Central memory CD4-positive, alpha-beta T cell (primary cell): Measurements from ENCODE around the gene TTC7B.

Experiments
- DNase-seq: peaks from one replicate; pipeline ENCODE4 v3.0.0; 2022

TTC7B gene

DNA sequence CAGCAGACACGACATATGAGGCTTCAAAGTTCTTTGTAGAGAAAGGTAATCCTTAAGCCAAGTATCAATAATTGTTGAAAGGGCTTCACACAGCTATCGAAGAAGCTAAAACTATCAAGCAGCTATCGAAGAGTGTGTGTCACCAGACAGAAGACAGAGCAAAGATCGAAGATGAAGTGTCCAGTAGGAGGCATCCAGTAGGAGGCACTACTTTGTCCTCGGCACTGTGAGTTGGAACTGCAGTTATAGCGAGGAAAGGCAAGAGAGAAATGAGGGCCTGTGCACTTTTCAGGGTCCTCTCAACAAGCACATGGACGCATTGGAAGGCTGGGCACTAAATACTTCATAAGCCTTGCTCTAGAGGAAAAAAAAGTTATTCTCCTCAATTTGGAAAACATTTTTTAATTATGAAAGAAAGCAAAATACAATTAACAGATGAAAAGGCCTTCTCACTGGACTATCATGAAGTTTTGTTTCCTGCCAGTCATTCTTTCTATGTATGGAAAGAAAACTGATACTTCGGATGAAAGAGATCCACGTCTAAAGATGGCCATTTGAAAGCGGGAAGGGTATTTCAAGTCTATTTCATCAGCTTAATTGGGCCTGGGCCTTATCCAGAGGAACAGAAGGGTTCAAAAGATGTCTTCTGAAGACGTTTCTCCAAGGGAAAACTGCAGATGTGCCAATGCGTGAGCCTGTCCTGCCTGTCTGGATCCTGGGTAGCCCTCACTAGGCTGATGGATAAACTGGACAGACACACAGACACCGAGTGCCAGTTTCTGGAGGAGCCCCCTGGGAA lies 244.9 kb downstream of the TTC7B start:
- no peak for DNase-seq

DNA sequence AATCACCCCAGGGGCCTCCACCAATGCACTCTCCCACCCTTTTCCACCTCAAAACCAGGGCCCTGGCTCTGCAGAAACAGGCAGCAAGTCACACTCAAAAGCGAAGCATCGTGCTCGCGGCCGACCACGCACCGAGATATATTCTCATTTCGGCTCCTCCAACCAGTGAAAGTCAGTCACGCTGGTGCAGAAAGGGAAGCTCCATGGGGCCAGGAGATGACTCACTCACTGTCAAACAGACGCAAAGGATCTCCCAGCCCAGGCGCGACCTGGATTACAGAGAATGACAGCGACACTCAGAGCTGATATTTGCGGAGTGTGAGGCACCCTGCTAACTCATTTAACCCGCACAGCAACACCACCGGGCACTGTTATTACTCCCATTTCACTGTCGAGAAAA lies 245.8 kb downstream of the TTC7B start:
- DNase-seq: no peak

DNA sequence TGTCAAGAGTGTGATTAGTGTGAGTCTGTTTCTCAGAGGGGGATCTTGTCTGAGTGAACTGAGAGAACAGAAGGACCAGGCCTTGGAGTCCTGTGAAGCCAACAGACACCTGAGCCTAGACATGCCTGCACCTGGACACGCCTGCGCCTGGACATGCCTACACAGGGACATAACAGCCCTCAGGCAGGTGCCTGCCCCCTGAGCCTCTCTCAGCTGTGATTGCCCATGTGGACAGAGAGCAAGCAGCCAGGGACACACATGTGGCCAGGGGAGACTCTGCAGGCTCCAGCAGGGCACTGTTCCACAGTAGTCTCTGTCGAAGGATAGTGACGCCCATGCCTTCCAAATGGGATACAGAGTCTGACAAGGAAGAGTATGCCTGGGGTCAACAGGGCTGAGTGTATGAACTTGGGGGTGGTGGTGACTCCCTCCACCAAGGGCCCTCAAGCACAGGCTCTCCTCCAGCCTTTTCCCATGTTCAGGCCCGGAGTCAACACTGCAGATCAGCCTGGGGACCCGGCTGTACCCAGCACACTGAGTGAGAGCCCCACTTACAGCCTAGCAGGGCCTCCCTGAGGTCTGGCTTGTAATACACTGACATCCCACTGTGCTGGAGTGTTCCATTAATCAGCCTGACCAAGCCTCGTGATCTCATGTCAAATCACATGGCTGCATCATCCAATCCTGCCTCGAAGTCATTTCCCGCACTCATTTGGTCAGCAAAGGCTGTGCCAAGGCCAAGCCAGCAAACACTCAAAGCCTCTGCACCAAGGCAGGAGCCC lies 246.4 kb downstream of the TTC7B start:
- DNase-seq: no peak

DNA sequence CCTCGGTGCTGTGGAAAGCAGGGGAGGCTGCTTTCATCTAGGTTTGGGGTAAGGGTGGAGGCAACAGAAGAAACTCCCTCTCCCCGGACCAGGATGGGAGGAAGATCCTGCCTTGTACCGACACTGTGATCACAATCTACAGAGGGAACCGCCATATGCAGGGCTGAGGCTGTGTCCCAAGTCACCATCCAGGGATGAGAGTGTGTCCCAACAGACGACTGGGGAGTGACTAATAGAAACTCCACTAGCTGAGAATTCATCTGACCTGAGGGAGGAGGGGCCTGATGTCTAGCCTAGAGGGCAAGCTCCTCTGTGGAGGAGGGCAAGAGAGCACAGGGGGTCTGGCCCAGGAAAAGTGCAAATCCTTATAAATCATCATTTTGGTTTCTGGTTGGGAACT lies 247.0 kb downstream of the TTC7B start:
- DNase-seq: no peak

DNA sequence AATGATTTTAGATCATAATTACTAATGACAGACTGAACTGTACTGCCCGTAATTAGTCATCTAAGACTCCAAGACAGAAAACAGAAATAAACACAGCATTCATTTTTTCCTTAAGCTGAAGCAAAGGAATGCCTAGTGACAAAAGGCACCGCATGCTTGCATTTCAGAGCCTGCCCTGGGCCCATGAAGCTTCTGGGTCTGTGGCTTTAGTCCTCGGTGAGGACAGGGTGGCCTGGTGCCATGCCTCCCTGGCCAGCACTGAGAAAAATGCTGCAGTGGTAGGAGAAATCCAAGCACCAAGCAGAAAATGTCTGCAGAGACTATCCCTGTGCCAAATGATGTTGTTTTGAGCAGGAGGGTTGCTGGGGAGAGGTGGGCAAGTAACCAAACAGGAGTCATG lies 247.8 kb downstream of the TTC7B start:
- no peak for DNase-seq

DNA sequence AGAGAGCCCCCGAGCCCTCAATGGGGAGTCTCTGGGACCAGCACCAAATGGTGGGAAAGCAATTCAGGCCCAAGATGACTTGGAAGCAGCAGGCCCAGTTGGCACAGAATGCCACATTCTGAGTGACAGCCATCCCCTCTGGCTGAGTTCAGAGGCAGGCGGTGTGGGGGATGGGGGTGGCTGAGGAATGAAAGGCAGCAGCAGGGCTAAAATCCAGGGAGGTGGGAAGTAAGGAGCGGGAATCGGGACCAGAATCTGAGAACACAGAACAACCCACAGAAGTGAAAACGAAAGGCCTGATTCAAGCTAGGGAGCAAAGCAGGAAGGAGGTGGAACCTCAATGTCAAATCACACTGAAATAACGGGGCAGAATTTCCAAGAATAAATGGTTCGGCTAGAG lies 248.2 kb downstream of the TTC7B start:
- no peak for DNase-seq

DNA sequence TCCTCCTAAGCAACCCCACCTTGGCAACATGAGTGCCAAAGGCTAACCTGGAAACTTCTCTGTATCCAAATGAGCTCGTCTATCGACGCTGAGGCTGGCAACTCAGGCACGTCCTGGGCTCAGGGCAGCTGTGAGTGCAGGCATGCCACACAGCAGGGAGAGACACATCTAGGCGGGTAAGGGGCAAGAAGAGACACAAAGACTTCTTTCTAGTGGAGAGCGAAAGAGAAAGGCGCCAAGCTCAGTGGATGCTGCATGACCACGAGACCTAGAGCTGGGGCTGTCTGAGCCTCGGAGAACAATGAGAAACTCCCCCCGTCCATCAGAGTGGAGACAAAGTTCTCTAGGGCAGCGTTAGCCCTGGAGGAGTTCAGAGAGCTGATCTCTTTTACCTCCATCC lies 249.0 kb downstream of the TTC7B start:
- no peak for DNase-seq

DNA sequence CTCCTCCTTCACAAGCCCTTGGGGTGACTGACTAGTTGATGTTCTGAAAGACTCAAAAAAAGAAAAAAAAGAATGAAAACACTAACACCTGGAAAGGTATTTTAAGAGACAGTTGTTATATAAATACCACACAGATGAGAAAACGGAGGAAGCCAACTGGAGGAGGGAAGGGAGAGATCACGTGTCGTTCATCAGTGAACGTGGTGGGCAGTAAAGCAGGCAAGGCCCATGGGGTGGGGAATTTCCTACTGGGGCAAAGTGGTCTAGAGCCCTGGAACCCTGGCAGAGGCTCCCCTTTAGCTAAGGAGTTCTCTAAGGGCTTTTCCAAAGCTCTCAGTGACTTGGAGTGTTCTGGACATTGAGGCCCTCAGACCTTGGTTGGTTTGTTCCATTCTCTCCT lies 249.7 kb downstream of the TTC7B start:
- DNase-seq: no peak

DNA sequence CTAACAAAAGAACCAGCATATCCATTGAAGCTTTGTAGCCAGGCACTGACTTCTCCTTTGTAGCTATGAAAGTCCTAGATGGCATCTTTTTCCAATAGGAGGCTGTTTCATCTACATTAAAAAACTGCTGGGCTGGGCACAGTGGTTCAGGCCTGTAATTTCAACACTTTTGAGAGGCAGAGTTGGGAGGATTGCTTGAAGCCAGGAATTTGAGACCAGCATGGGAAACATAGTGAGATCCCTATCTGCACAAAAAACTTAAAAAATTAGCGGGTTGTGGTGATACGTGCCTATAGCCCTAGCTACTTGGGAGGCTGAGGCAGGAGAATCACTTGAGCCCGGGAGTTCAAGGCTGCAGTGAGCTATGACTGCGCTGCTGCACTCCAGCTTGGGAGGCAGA lies 251.7 kb downstream of the TTC7B start:
- DNase-seq: no peak

DNA sequence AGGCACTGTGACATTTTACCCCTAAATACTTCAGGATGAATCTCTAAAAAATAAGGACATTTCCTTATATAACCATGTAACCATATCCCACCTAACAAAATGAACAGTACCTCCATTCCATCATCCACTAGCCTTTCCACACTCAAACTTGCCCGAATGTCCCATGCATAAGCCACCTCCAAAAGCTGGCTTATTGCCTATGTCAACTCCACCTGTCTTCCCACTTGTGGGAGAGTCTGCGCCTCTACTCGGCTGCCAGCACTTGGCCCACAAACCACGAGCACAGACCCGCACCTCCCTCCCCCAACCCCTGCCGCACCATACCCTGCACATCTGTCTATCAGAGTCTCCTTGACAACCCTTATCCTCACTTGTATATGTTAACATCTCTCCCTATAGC lies 253.6 kb downstream of the TTC7B start:
- DNase-seq: no peak

DNA sequence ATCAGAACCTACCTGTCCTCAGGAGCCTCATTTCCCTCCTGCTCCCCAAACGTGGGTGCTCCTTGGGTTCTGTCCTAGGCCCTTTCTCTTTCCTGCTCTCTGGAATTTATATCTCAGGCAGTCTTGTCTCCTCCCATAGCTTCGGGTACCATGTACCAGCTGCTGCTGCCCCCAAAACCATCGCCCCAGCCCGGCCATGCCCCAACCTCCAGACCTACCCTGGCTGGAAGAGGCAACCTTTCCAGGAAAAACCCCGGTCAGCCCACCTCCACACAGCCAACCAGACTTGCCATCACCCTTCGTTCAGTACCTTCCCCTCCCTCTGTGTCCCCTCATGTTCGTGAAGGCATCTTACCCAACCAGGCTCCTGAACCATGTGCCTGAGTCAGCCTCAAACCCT lies 254.3 kb downstream of the TTC7B start:
- DNase-seq: no peak

DNA sequence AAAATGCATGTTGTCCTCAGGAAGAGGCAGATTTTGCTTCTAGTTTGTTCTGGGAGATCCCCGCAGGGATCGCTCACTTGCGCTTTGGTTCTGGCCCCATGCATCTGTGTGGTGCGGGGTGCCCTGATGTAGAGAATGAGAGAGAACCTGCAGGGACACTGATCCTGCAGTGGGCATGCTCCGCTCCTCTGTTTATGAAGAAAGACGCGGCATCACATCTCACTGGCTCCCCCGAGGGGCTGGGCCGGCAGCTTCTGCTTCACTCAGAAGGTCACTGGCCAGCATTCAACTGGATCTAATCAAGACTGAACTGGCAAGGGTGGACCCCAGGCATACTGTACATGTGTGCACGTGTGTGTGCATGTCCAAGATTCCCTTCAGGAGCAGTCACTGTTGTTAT lies 255.2 kb downstream of the TTC7B start:
- no peak for DNase-seq

DNA sequence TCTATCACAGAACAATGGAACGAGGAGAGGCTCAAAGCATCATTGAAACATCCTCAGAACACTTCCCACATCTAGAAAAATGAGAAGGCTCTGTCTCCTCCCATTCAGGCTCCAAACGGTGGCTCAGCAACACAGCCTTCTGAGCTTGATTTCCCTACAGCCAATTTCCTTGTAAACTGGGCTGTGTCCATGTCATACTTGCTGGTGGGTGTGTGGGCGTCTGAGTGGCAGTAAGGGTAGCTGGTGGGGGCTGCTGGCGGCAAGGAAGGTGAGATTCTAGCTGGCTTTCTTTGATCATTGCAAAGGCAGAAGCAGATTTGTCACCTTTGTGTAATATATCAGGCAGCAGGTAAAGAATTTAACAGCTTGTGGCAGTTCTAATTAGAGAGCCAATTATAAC lies 255.7 kb downstream of the TTC7B start:
- DNase-seq: no peak

DNA sequence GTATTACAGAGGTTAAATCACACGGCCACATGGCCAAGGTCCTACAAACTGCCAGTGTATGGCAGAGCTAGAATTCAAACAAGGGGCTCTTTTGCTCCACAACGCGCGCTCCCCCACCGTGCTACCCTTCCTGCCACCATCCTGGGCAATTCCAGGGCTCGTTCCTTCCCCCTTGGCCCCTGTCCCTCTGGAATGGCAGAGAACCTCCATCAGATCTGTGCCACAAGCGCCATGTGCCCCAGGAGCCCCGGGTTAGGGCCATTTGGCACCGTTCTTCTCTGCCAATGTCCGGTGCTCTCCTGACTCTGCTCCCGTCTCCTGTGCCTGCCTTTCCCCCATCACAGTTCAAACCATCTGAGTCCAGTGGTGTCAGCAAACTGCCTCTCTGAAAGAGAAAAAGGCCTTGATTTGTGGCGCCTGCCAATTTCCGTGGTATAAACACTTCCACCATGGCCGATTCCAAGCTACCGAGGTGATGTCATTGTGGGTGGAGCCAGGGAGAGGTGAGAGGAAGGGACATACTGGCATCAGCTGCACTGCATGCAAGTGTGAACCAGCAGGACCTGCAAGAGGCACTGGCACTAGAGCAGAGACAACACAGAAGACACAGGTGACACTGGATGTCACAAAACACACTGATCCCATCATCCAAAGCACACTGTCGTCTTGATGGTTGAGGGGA lies 256.3 kb downstream of the TTC7B start:
- no peak for DNase-seq

DNA sequence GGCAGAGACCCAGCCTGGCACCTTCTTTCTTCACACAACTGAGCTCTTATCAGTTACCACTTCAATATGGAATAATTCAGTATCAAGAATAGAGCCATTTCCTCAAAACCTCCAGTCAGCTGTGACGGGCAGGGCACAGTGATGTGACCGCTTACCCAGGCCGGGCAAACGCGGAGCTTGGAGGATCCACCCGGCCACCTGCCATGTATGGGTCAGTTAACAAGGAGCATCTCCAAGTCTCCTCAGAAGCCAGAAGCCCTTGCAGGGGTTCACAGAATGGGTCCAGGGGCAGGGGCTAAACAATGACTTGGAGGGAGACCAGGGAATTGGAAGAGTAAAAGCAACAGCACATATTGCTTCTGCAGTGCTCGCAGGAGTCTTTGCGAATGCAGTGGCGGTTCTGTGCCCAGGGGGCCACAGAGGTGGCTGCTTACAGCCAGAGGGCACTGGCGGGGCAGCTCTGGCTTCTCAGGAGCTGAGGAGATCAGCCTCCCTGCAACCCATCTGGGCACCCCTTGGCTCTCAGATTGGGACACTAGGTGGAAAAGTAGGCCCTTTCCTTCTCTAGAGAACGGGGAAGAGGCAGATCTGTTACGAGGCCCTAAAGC lies 257.1 kb downstream of the TTC7B start:
- no peak for DNase-seq

DNA sequence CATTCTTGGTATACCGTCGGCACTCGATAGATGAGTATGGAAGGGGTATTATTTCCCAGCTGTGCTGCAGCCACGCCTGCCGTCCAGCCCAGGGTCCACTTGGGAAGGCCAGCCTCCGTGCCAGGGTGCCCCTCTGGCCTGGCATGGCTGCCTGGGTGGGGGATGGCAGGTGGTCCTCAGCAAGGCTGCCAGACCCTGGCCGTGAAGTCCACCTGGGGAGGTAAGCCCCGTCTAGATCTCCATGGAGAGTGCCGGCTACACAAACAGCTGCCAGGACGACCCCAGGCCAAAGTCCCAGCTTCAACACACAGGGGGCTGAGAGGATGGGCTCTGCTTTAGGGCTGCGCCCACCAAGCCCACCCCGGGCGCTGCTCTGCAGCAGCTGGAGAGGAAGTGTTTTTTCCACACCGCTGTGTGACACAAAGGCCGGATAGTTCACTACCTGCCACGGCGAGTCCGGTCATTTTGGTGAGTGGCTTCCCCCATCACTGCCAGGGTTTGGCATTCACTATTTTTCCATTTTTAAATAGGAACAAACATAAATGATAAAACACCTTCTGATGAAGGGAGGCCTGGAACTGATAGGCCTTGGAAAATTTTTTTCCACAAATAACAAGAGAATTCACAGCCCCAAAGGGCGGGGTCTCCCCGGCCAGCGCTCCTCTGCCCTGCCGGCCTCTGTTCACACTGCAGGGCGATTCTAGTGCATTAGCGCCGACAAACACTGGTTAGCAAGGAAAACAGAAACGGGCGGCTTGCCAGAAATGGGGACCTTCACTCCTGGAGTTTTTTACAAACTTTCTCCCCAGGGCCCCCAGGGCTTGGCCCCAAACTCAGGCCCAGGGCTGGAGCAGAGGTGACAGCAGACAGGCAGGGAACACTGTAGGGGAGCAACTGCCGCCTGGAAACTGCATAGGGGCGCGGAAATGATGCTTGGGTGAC lies 257.9 kb downstream of the TTC7B start:
- DNase-seq: no peak

DNA sequence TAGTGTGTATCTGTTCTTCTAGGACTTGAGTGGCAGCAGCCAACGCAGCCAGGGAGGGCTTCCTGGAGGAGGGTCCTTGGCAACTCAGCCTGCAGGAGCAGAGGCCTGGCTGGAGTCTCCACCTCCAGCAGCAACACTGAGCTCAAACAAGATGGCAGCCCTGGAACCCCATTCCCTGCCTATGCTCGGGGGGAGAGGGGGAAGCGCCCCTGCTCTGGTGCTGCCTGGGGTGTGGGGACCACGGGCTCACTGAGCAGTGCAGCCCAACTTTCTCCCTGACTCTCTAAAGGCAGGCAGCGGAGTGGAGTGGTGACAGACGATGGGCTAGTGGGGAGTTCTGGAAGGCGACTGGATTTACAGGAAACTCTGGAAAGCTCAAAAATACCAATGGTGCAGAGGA lies 258.7 kb downstream of the TTC7B start:
- DNase-seq: no peak

DNA sequence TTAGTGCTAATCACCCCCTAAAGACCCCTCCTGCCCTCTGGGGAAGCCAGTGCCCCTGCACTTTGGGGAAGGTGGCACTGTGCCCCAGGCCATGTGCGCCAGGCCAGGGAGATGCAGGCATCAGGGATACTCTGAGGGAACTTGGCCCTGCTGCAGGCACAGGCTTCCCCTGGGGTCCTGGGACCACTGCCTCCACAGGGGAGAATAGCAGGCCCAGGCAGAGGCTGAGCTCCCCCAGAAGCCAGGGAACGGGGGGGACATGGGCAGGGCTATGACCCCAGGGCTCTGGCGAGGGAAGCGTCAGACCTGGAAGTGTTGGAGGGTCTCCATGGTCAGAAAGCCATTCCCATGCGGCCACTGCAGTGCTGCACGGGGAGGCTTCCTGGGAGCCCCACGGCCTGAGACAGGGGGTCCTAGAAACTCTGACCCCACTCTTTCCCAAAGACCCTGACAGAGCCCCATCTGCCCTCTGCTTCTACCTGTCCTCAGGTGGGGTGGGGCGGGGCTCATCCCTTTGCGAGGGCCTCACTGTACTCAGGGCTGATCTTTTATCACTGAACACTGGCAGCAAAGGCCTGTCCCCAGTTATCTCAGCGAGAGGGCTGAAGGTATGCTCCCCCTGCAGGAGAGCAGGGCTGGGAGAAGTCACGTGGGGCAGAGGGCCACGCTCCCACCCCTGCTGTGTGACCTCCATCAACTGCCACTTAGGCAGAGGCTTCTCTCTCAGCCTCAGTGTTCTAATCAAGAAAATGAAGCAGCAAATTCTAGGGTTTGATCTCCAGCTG lies 259.4 kb downstream of the TTC7B start:
- DNase-seq: no peak

DNA sequence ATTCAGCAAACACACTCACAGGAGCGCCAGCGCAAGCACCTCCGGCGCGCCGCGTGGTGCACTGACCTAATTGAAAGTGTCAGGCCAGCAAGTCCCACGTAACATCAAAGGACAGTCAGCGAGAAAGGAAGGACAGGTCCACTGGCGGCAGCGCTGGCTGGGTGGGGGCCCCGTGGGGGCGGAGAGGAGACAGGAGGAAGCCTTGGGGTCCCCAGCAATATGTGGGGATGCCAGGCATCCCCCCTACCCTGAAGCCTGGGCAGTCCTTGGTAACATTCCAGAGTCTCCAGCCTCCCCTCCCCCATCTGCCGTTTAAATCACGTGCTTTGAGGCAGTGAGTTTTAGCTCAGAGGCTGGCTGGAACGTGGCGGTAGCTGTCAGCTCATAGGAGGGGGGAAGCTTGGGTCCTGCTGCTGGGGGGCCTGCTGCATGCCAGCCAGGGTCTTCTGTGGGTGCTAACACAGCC lies 260.2 kb downstream of the TTC7B start:
- no peak for DNase-seq

DNA sequence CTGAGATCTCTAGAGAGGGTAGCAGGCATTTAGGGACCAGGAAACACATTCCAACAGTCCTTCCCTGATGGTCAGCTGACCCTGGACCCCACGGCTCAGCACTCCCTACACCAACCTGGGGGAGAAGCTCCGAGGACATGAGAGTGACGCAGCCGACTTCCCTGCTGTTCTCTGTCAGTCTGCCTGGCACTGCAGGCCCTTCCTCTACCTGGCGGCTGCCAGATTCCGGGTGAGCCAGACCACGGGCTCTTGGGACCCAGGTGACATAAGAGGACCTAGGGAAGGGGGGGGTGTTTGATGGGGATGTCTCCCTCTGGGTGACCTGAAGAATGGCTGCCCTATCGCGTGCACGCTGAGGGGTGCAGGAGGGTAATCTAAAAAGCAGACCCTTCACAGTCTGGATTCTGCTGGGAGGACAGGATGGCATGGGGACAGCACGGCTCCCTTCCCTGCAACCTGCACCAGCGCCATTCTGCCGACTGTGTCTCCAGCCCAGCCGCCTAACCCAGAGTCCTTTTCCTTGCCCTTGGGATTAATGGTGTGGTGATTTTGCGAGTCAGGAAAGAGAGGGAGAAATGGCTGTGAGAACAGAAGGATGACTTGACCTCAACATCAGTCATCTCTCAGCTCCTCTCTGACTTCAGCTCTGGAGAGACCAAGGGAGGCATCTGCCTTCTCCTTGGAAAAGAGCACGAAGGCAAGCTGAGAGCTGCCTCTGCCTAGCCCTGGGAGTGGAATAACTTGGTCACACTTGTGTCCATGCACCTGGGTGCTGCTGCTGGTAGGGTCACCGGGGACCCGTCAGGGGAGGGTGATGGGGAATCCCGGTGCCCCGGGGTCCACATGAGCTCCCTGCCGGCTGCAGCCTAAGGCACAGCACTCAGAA lies 260.9 kb downstream of the TTC7B start:
- no peak for DNase-seq
